Measurements from ENCODE around the gene CSHL1.
"Not testable (repeated sequence)": the region's sequence is repeated elsewhere in the genome, so short reads cannot be mapped to it uniquely, and the experiment has no call there.

Gene CSHL1

DNA sequence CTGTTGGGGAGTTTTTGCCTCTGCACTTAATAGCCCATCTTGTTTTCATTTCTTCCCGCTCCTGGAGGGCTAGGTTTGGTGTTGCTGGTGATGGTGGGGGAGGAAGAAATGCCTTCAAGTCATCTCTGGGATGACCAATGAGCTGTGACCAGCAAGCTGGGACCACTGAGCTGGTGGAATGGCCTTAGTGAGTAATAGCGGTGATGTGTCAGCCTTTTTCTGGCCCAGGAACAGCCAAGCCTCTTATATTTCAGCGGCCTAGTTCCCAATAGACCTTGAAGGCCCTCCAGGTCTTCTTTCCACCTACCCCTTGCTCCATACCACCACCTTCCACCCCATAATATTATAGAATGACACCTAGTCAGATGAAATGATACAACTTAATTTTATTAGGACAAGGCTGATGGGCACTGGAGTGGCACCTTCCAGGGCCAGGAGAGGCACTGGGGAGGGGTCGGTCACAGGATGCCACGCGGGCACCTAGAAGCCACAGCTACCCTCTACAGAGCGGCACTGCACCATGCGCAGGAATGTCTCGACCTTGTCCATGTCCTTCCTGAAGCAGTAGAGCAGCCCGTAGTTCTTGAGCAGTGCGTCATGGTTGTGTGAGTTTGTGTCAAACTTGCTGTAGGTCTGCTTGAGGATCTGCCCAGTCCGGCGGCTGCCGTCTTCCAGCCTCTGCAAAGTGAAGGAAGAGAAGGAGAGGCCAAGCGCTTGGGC is 39.3 kb downstream of the CSHL1 start:
- H3K36me3 ChIP-seq; H3K4me1 ChIP-seq; intact Hi-C loops (cut with DNase I; ENCODE audit: low total_unique reads); DNase-seq; H3K27ac ChIP-seq; H3K4me3 ChIP-seq; H3K9me3 ChIP-seq; H3K27me3 ChIP-seq: not testable (repeated sequence)

DNA sequence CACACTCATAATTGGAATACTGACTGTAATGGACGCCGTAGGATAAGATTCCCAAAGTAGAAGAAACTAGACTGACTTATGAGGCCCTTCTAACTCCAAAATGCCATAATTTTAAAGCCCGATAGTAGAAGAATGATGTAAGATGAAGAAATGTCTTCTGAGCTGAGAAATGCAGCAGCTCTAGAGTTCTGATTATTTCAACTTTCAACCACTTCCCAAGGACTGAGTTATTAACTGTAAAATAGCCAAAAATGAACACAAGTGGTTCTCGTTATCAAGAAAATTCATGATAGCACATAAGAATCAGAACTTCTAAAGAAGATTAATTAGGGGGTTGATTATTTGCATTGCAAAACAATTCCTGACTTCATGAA is 40.8 kb downstream of the CSHL1 start:
- H3K27ac ChIP-seq; H3K4me1 ChIP-seq; DNase-seq; H3K36me3 ChIP-seq; H3K9me3 ChIP-seq; H3K27me3 ChIP-seq; intact Hi-C loops (cut with DNase I; ENCODE audit: low total_unique reads); H3K4me3 ChIP-seq: not testable (repeated sequence)

DNA sequence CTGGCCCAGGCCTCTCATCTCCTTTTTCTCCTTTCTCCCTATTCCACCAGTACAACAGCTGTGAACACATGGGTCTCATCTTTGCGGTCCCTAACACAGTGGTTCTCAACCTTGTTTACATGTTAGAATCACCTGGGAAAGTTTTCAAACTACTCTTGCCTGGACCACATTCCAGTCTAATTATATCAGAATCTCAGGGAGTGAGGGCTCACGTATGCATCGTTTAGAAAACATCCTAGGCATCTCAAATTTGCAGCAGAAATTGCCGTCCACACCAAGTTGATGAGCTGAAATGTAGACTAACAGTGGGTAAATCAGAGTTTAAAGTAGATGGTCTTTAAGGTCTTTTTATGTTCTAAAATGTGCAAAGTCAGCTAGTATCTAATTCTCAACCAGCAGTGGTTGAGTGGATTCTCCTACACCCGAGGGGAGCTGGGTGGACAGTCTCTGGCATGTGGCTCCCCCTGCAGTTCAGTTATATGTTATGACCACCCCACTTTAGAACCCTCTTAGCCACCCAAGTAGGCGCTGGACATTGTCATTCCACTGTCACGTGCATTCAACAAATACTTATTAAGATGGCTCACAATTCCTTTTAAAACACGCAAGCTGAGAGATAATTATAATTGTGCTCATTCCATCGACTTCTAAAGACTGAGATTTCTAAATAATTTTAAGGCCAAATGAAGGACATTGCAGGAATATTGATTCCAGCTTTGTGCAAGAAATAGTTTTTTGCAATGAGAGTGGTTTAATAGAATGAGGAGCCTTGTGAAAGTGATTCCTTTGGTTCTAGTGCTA is 41.4 kb downstream of the CSHL1 start:
- not testable (repeated sequence) for H3K9me3 ChIP-seq, H3K36me3 ChIP-seq, H3K27ac ChIP-seq, H3K4me3 ChIP-seq, DNase-seq, H3K4me1 ChIP-seq, H3K27me3 ChIP-seq
- intact Hi-C loops (cut with DNase I; ENCODE audit: low total_unique reads), result loop anchor here (5.0 kb wide), 1 partner anchor 442 kb away; no protein-coding TSS in a partner anchor

DNA sequence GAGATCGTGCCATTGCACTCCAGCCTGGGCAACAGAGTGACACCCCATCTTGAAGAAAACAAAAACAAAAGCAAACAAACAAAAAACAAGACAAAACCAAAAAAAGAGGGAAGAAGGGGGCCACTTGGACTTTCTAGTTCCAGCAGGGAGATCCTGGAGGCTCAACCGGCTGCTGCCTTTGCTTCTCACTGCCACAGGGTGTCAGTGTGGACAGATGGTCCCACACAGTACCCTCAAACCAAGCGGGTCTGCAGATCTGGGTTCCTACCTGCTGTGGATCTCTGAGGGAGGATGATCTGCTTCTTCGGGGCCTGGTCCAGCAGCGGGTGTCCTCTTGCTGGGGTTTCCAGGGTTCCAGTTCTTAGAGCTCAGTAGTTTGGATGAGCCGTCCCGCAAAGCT is 44.4 kb downstream of the CSHL1 start:
- H3K4me1 ChIP-seq, DNase-seq, H3K27ac ChIP-seq, H3K9me3 ChIP-seq, H3K27me3 ChIP-seq, H3K36me3 ChIP-seq, H3K4me3 ChIP-seq: not testable (repeated sequence)
- intact Hi-C loops (cut with DNase I; ENCODE audit: low total_unique reads), result loop anchor here (5.0 kb wide), 1 partner anchor 439 kb away; no protein-coding TSS in a partner anchor

Measured in tibial artery (tissue), 4 donors.